ENCODE results near the gene FLYWCH1. TPM values are rescaled to one million over a fixed set of nuclear protein-coding genes. Genes with fewer than 3 reads are reported as not detected.
A peak's percentile ranks its signal among the peaks of the same experiment; 100 is the strongest.

The FLYWCH1 gene
- total and polyA plus RNA-seq, 4 donors, result 17.5 to 55.9 (median 37.1) TPM

GRCh38 chr16:2955779-2956578 is 44.2 kb downstream of the FLYWCH1 start:
- H3K27me3 ChIP-seq (ENCODE audit: control insufficient read depth, insufficient read depth, low read length), result peaks cover 14% of the 10 kb centered on the region
- H3K4me3 ChIP-seq (ENCODE audit: low read depth, low read length), result no peak overlapping the region
- H3K27ac ChIP-seq (ENCODE audit: low read depth, low read length), result no peak overlapping the region
- H3K4me1 ChIP-seq (ENCODE audit: control insufficient read depth, insufficient read depth, low read length), result peaks cover 6% of the 10 kb centered on the region
- H3K36me3 ChIP-seq (ENCODE audit: control insufficient read depth, insufficient read depth, low read length), result peaks cover 6% of the 10 kb centered on the region
- no peak for DNase-seq (ENCODE audit: low read depth in 4 of 6, low spot score in 6 of 6)
- H3K9me3 ChIP-seq (ENCODE audit: control insufficient read depth, insufficient read depth, low read length), result no peaks in the 10 kb centered on the region
- 47% methylated on average over 19 of the region's 21 CpGs for WGBS (ENCODE audit: insufficient coverage)

DNA sequence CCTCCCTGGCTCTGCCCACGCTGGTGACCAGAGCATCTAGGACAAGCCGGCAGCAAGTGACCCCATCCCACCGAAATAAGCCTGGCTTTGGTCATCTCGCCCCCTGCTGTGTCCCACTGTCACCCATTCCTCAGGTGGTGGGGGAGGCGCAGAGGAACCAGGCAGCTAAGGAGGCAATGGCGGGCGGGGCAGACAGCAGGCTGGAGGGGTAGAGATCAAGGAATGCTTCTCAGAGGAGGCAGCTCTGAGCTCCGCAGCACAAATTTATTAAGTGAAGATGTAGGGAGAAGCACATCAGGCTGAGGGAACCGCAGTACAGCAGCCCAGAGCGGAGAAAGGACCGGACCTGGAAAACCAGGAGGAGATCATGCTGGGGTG is 44.8 kb downstream of the FLYWCH1 start:
- H3K9me3 ChIP-seq (ENCODE audit: control insufficient read depth, insufficient read depth, low read length), result no peaks in the 10 kb centered on the region
- no peak overlapping the region for H3K4me3 ChIP-seq (ENCODE audit: low read depth, low read length)
- H3K4me1 ChIP-seq (ENCODE audit: control insufficient read depth, insufficient read depth, low read length), result peaks cover 6% of the 10 kb centered on the region
- peaks cover under 1% of the 10 kb centered on the region for H3K36me3 ChIP-seq (ENCODE audit: control insufficient read depth, insufficient read depth, low read length)
- no peak for DNase-seq (ENCODE audit: low read depth in 4 of 6, low spot score in 6 of 6)
- H3K27me3 ChIP-seq (ENCODE audit: control insufficient read depth, insufficient read depth, low read length), result peaks cover 16% of the 10 kb centered on the region
- 87% methylated on average over 11 of the region's 11 CpGs for whole genome bisulfite sequencing (ENCODE audit: insufficient coverage)
- no peak overlapping the region for H3K27ac ChIP-seq (ENCODE audit: low read depth, low read length)

DNA sequence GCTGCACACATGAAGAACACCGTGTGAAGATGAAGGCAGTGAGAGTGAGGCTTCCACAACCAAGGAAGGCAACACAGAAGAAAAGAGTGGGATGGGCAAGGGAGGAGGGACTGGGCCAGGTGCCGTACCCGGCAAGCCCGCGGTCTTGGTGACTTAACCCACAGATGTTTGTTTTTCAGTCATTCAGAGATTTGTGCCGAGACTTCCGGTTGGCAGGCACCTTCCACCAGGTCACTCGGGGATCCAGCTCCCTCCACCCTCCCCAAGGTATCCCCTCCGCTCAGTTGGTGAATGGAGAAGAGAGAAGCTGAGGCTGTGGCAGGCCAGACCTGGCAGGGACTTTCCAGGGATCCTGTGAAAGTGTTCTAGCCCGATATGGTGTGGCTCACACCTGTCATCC is 47.5 kb downstream of the FLYWCH1 start:
- WGBS (ENCODE audit: insufficient coverage), result 72% methylated on average over 9 of the region's 10 CpGs
- H3K27ac ChIP-seq (ENCODE audit: low read depth, low read length), result no peak overlapping the region
- no peak for DNase-seq (ENCODE audit: low read depth in 4 of 6, low spot score in 6 of 6)
- H3K9me3 ChIP-seq (ENCODE audit: control insufficient read depth, insufficient read depth, low read length), result no peaks in the 10 kb centered on the region
- no peak overlapping the region for H3K4me3 ChIP-seq (ENCODE audit: low read depth, low read length)
- no peaks in the 10 kb centered on the region for H3K36me3 ChIP-seq (ENCODE audit: control insufficient read depth, insufficient read depth, low read length)
- peaks cover 20% of the 10 kb centered on the region for H3K4me1 ChIP-seq (ENCODE audit: control insufficient read depth, insufficient read depth, low read length)
- peaks cover 42% of the 10 kb centered on the region for H3K27me3 ChIP-seq (ENCODE audit: control insufficient read depth, insufficient read depth, low read length)

GRCh38 chr16:2960183-2961010 is 48.7 kb downstream of the FLYWCH1 start:
- 66% methylated on average over 11 of the region's 17 CpGs for WGBS (ENCODE audit: insufficient coverage)
- no peaks in the 10 kb centered on the region for H3K9me3 ChIP-seq (ENCODE audit: control insufficient read depth, insufficient read depth, low read length)
- H3K4me3 ChIP-seq (ENCODE audit: low read depth, low read length), result no peak overlapping the region
- peaks cover 50% of the 10 kb centered on the region for H3K27me3 ChIP-seq (ENCODE audit: control insufficient read depth, insufficient read depth, low read length)
- no peak for DNase-seq (ENCODE audit: low read depth in 4 of 6, low spot score in 6 of 6)
- H3K27ac ChIP-seq (ENCODE audit: low read depth, low read length), result no peak overlapping the region
- peaks cover 29% of the 10 kb centered on the region for H3K4me1 ChIP-seq (ENCODE audit: control insufficient read depth, insufficient read depth, low read length)
- H3K36me3 ChIP-seq (ENCODE audit: control insufficient read depth, insufficient read depth, low read length), result no peaks in the 10 kb centered on the region

DNA sequence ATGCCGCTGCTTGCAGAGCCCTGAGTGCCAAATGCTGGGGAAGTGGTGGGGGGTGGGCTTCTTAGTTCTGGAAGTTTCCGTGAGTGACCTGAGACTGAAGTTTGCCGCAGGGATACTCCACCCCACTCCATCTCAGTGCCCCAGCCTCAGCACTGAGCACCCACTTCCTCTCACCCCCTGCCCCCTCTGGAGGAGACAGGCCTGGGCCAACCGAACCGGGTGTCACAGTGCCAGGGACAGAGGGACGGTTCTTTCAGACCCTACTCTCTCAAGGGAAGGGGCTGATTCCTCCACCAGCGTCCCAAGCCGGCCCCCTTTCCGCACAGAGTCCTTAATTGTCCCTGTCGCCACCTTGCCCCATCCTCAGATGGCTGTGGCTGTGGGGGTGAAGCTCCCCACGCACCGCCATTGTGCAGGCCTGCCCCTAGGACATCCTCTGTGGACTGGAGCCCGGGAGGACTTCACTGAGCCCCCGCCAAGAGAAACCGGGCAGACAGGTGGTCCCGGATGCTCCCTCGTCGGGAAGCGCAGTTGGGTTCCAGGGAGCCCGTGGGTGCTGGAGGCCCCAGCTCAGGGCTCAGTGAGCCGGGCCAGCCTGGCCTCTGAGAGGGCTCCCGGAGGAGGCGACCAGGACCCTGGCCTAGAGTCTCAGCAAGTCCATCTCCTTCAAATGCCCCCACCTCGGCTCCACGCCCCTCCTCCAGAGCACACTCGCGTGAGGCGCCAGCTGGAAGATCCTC is 50.8 kb downstream of the FLYWCH1 start:
- Histone ChIP-seq H3K27ac (ENCODE audit: low read depth, low read length) (no peak overlapping the region), H3K9me3 (ENCODE audit: control insufficient read depth, insufficient read depth, low read length) (no peaks in the 10 kb centered on the region), H3K4me3 (ENCODE audit: low read depth, low read length) (no peak overlapping the region), H3K27me3 (ENCODE audit: control insufficient read depth, insufficient read depth, low read length) (peaks cover 64% of the 10 kb centered on the region), H3K4me1 (ENCODE audit: control insufficient read depth, insufficient read depth, low read length) (peaks cover 34% of the 10 kb centered on the region), H3K36me3 (ENCODE audit: control insufficient read depth, insufficient read depth, low read length) (peaks cover 3% of the 10 kb centered on the region)
- DNase-seq (ENCODE audit: low read depth in 4 of 6, low spot score in 6 of 6), result no peak
- WGBS (ENCODE audit: insufficient coverage), result 30% methylated on average over 27 of the region's 28 CpGs

DNA sequence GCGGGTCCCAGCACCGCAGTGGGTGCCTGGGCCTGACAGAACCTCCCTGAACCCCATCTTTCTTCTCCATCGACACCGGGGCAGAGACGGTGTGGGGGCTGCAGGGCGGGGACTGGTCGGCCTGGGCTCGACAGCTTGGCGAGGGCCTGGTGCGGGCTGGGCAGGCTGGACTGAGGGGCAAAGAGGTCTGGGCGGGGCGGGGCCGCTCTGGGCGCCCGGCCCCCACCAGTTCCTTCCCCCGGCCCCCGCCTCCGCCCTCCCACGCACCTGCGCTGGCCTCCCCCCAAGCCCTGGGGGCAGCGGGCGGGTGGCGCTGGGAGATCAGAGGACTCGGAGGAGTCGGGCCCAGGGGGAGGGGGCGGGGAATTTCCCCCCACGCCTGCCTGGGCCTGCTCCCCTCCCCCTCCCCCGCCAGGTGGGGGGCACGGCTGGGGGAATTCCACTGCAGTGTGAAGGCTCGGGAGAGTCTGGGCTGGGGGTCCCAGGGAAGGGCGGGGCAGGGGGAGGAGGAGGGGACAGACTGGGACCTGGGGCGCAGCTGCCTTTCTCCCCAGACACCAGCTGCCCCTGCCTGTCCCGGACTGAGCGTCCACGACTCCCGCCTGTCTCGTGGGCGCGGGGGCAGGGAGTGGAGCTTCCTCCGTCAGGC is 51.5 kb downstream of the FLYWCH1 start:
- no peak for DNase-seq (ENCODE audit: low read depth in 4 of 6, low spot score in 6 of 6)
- Histone ChIP-seq H3K4me1 (ENCODE audit: control insufficient read depth, insufficient read depth, low read length) (peaks cover 41% of the 10 kb centered on the region), H3K9me3 (ENCODE audit: control insufficient read depth, insufficient read depth, low read length) (no peaks in the 10 kb centered on the region), H3K36me3 (ENCODE audit: control insufficient read depth, insufficient read depth, low read length) (peaks cover 7% of the 10 kb centered on the region), H3K27ac (ENCODE audit: low read depth, low read length) (no peak overlapping the region), H3K27me3 (ENCODE audit: control insufficient read depth, insufficient read depth, low read length) (peaks cover 71% of the 10 kb centered on the region), H3K4me3 (ENCODE audit: low read depth, low read length) (no peak overlapping the region)
- WGBS (ENCODE audit: insufficient coverage), result 1% methylated on average over 25 of the region's 40 CpGs

DNA sequence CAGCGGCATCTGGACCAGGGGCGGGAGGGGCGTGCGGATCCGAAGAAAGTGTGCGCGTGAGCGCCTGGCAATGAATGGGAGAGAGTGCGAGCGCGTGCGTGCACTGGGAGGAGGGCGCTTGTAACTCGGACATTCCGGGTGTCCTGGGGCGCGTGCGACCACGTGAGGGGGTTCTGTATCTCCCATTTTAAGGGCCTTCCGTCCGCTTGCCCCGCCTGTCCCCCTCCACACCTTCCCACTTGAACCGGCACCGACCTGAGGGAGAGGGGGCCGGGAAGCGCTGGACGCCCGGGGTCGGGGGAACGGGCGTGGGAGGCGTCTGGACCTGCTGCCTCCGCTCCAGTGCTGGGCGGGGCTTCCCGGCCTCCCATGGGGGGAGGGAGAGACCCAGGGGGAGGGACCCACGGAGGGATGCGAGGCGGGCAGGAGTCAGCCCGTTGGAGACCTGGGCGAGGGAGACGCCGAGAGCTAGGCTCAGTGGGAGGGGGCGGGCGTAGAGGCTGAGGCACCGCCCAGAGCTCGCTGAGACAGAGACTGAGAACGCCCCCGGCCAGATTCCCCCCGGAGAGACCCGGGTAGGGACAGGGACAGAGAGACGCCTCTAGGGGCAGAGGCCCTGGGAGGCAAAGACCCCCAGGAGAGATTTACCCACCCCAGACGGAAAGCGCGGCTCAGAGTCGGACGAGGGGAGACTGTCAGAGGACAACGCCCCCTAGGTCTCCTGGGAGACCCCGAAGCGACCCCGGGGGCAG is 52.2 kb downstream of the FLYWCH1 start, which contains the start of gene KREMEN2:
TSS of gene KREMEN2 (plus strand) at position 553 of the 752 bp plus-strand sequence. CDS start 246 bp downstream, outside the sequence.
- no peak within 1 kb of the TSS for H3K27ac ChIP-seq (ENCODE audit: low read depth, low read length)
- peak in 2 of 6 donors; percentile 42 to 51 for DNase-seq (ENCODE audit: low read depth in 4 of 6, low spot score in 6 of 6)

GRCh38 chr16:2964475-2965336 is 53.0 kb downstream of the FLYWCH1 start:
- 0% methylated on average over 68 of the region's 68 CpGs for WGBS (ENCODE audit: insufficient coverage)
- peaks cover 7% of the 10 kb centered on the region for H3K36me3 ChIP-seq (ENCODE audit: control insufficient read depth, insufficient read depth, low read length)
- DNase-seq (ENCODE audit: low read depth in 4 of 6, low spot score in 6 of 6), result no peak
- peaks cover 52% of the 10 kb centered on the region for H3K4me1 ChIP-seq (ENCODE audit: control insufficient read depth, insufficient read depth, low read length)
- no peaks in the 10 kb centered on the region for H3K9me3 ChIP-seq (ENCODE audit: control insufficient read depth, insufficient read depth, low read length)
- H3K27me3 ChIP-seq (ENCODE audit: control insufficient read depth, insufficient read depth, low read length), result peaks cover 77% of the 10 kb centered on the region
- H3K27ac ChIP-seq (ENCODE audit: low read depth, low read length), result no peak overlapping the region
- H3K4me3 ChIP-seq (ENCODE audit: low read depth, low read length), result peak overlapping the region; percentile 26

More for the DNA sequence above, 52.2 kb downstream of the FLYWCH1 start, which contains the start of gene KREMEN2:
- peaks cover 7% of the 10 kb centered on the region for H3K36me3 ChIP-seq (ENCODE audit: control insufficient read depth, insufficient read depth, low read length)
- peaks cover 48% of the 10 kb centered on the region for H3K4me1 ChIP-seq (ENCODE audit: control insufficient read depth, insufficient read depth, low read length)
- peaks cover 77% of the 10 kb centered on the region for H3K27me3 ChIP-seq (ENCODE audit: control insufficient read depth, insufficient read depth, low read length)
- no peaks in the 10 kb centered on the region for H3K9me3 ChIP-seq (ENCODE audit: control insufficient read depth, insufficient read depth, low read length)
- under 1% methylated on average over 51 of the region's 60 CpGs for WGBS (ENCODE audit: insufficient coverage)
- peak within 1 kb of the TSS; percentile 26 for H3K4me3 ChIP-seq (ENCODE audit: low read depth, low read length)
